22Rv1 (cell line): ENCODE measurements around the gene CENPV.

Experiments used
- CTCF ChIP-seq: fragments of 450-650 bp; IDR thresholded peaks from 2 replicates; pipeline ENCODE4 v1.5.1; 2017; ENCODE audit warnings: mild to moderate bottlenecking
- ZFX ChIP-seq: fragments of 450-650 bp; IDR thresholded peaks from 2 replicates; pipeline ENCODE4 v1.6.1; 2017; ENCODE audit warnings: antibody characterized with exemption, borderline replicate concordance

- TF ChIP-seq CTCF (no peak), ZFX (no peak)
Observed at GRCh38 chr17:16398270-16399267, 45.3 kb upstream of the CENPV start.
